ENCODE data around the gene MRPL43. TPM values are rescaled to one million over a fixed set of nuclear protein-coding genes. Genes with fewer than 3 reads are reported as not detected.

The MRPL43 gene
- total RNA-seq, 2 donors from 2014 or later = 68.9 to 72.8 TPM

GRCh38 chr10:100998183-100998990 is 11.1 kb upstream of the MRPL43 start:
- Mint-ChIP-seq H3K9me3 (no peaks in the 10 kb centered on the region), H3K27me3 (ENCODE audit: insufficient read depth) (no peaks in the 10 kb centered on the region), H3K4me3 (peak overlapping the region; percentile 67), H3K36me3 (ENCODE audit: low read depth) (peaks cover 12% of the 10 kb centered on the region), H3K27ac (peak overlapping the region; percentile 91), H3K4me1 (peaks cover 39% of the 10 kb centered on the region)
- H3K4me1 ChIP-seq (ENCODE audit: control insufficient read depth, insufficient read depth, low read length) = peaks cover 3% of the 10 kb centered on the region
- H3K4me3 ChIP-seq (ENCODE audit: low read length) = peak overlapping the region; percentile 88
- H3K36me3 ChIP-seq (ENCODE audit: control insufficient read depth, insufficient read depth, low read length) = peaks cover 25% of the 10 kb centered on the region
- peak overlapping the region; percentile 97 for H3K27ac ChIP-seq (ENCODE audit: low read depth, low read length)
- no peak for TF ChIP-seq CTCF (conservative IDR thresholded peaks at IDR 0.05)
- H3K27me3 ChIP-seq (ENCODE audit: control insufficient read depth, insufficient read depth, low read length, poor library complexity, severe bottlenecking) = no peaks in the 10 kb centered on the region
- no peaks in the 10 kb centered on the region for H3K9me3 ChIP-seq (ENCODE audit: control insufficient read depth, low read length)
- peak overlapping the region; percentile 78 for H3K9ac ChIP-seq (ENCODE audit: extremely low read depth, low read length, poor library complexity, severe bottlenecking)
- peak; percentile 89 for DNase-seq
- WGBS, 2 experiments (ENCODE audit: insufficient coverage in 1 of 2, insufficient read length in 1 of 2) = 12 to 19% methylated on average over 10 to 25 of the region's 25 CpGs

GRCh38 chr10:100997360-100998182 is 10.3 kb upstream of the MRPL43 start:
- H3K4me1 Mint-ChIP-seq = peaks cover 39% of the 10 kb centered on the region
- 0 to 1% methylated on average over 9 to 66 of the region's 66 CpGs for WGBS, 2 experiments (ENCODE audit: insufficient coverage in 1 of 2, insufficient read length in 1 of 2)
- H3K9me3 Mint-ChIP-seq = no peaks in the 10 kb centered on the region
- H3K4me3 ChIP-seq (ENCODE audit: low read length) = peak overlapping the region; percentile 88
- no peaks in the 10 kb centered on the region for H3K27me3 Mint-ChIP-seq (ENCODE audit: insufficient read depth)
- peak overlapping the region; percentile 78 for H3K9ac ChIP-seq (ENCODE audit: extremely low read depth, low read length, poor library complexity, severe bottlenecking)
- peak; percentile 97 for DNase-seq
- H3K4me1 ChIP-seq (ENCODE audit: control insufficient read depth, insufficient read depth, low read length) = peaks cover 3% of the 10 kb centered on the region
- peaks cover 21% of the 10 kb centered on the region for H3K36me3 ChIP-seq (ENCODE audit: control insufficient read depth, insufficient read depth, low read length)
- no peaks in the 10 kb centered on the region for H3K9me3 ChIP-seq (ENCODE audit: control insufficient read depth, low read length)
- peak overlapping the region; percentile 67 for H3K4me3 Mint-ChIP-seq
- H3K27ac ChIP-seq (ENCODE audit: low read depth, low read length) = peak overlapping the region; percentile 97
- H3K36me3 Mint-ChIP-seq (ENCODE audit: low read depth) = peaks cover 11% of the 10 kb centered on the region
- peak overlapping the region; percentile 95 for H3K27ac Mint-ChIP-seq
- TF ChIP-seq CTCF (conservative IDR thresholded peaks at IDR 0.05) = peak; percentile 94
- H3K27me3 ChIP-seq (ENCODE audit: control insufficient read depth, insufficient read depth, low read length, poor library complexity, severe bottlenecking) = no peaks in the 10 kb centered on the region

DNA sequence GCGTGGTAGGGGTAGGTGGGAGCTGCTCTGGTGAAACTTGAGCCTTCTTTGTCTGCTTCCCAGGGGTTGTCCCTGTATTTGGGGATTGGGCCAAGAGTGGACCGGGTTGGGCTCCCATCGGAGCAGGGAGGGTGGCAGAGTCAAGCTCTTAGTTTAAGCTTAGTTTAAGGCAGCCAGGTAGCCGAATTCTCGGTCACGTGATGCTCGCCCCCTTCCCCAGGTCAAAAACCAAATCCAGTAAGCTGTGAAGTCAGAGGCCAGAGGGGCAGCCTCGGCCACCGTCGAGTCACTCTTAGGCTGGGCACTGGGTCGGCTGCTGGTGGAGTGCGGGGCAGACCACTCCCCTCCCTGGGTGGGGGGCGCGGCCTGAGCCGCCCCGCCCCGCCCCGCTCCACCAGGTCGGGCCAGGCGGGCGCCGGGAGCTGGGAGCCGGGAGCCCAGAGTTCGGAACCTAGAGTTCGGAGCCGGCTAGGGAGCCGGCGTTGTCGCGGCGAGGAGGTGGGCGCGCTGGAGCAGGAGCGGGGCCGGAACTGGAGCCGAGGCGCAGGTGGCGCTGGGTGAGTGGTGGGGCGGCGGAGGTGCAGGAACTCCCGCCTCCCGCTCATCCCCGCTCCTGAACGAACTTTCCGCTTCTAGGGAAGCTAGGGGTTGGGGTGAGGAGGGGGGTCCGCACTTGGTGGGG is 9.5 kb upstream of the MRPL43 start:
- peaks cover 3% of the 10 kb centered on the region for H3K4me1 ChIP-seq (ENCODE audit: control insufficient read depth, insufficient read depth, low read length)
- no peak overlapping the region for H3K27ac ChIP-seq (ENCODE audit: low read depth, low read length)
- H3K36me3 ChIP-seq (ENCODE audit: control insufficient read depth, insufficient read depth, low read length) = peaks cover 16% of the 10 kb centered on the region
- WGBS, 2 experiments (ENCODE audit: insufficient coverage in 1 of 2, insufficient read length in 1 of 2) = 5 to 20% methylated on average over 6 to 45 of the region's 46 CpGs
- H3K4me1 Mint-ChIP-seq = peaks cover 39% of the 10 kb centered on the region
- H3K36me3 Mint-ChIP-seq (ENCODE audit: low read depth) = peaks cover 11% of the 10 kb centered on the region
- no peaks in the 10 kb centered on the region for H3K27me3 ChIP-seq (ENCODE audit: control insufficient read depth, insufficient read depth, low read length, poor library complexity, severe bottlenecking)
- peak overlapping the region; percentile 88 for H3K4me3 ChIP-seq (ENCODE audit: low read length)
- H3K9ac ChIP-seq (ENCODE audit: extremely low read depth, low read length, poor library complexity, severe bottlenecking) = peak overlapping the region; percentile 78
- no peaks in the 10 kb centered on the region for H3K9me3 Mint-ChIP-seq
- H3K27me3 Mint-ChIP-seq (ENCODE audit: insufficient read depth) = no peaks in the 10 kb centered on the region
- DNase-seq = peak; percentile 92
- no peaks in the 10 kb centered on the region for H3K9me3 ChIP-seq (ENCODE audit: control insufficient read depth, low read length)
- H3K27ac Mint-ChIP-seq = peak overlapping the region; percentile 96
- H3K4me3 Mint-ChIP-seq = peak overlapping the region; percentile 67
- no peak for TF ChIP-seq CTCF (conservative IDR thresholded peaks at IDR 0.05)

Data from endodermal cell (in vitro differentiated cells).